ENCODE results near the gene PDZD2.

PDZD2 gene

GRCh38 chr5:31936683-31937082, 297.8 kb downstream of the PDZD2 start:
- DNase-seq (ENCODE audit: extremely low read depth, low read depth): no peak
- TF ChIP-seq, protein P1, sequence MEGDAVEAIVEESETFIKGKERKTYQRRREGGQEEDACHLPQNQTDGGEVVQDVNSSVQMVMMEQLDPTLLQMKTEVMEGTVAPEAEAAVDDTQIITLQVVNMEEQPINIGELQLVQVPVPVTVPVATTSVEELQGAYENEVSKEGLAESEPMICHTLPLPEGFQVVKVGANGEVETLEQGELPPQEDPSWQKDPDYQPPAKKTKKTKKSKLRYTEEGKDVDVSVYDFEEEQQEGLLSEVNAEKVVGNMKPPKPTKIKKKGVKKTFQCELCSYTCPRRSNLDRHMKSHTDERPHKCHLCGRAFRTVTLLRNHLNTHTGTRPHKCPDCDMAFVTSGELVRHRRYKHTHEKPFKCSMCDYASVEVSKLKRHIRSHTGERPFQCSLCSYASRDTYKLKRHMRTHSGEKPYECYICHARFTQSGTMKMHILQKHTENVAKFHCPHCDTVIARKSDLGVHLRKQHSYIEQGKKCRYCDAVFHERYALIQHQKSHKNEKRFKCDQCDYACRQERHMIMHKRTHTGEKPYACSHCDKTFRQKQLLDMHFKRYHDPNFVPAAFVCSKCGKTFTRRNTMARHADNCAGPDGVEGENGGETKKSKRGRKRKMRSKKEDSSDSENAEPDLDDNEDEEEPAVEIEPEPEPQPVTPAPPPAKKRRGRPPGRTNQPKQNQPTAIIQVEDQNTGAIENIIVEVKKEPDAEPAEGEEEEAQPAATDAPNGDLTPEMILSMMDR (IDR thresholded peaks at IDR 0.05; ENCODE audit: low read depth, low read length, missing control alignments): no peak
- no peak overlapping the region for H3K4me3 ChIP-seq (replicated peaks; ENCODE audit: low read depth, low read length)

DNA sequence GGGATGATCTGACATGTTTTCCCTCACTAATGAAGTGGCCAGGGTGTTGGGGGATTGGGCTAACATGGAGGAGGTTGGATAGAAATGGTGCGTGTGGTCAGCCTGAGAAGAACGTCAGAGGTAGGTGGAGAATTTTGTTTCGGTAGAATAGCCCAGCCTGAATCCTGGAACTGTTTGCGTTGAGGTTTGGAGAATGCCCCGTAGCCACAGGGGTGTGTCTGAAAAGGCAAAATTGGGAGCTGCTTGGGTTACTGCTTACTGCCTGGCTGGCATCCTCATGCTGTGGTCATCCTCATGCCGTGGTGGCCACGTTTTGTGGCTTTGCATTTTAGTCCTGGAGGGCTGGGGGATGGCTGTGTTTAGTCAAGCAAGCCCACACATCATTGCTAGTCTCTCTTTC, 298.3 kb downstream of the PDZD2 start:
- DNase-seq (ENCODE audit: extremely low read depth, low read depth): no peak
- H3K4me3 ChIP-seq (replicated peaks; ENCODE audit: low read depth, low read length): no peak overlapping the region
- TF ChIP-seq, protein P1 (IDR thresholded peaks at IDR 0.05; ENCODE audit: low read depth, low read length, missing control alignments): no peak

GRCh38 chr5:31937703-31938102, 298.8 kb downstream of the PDZD2 start:
- H3K4me3 ChIP-seq (replicated peaks; ENCODE audit: low read depth, low read length): no peak overlapping the region
- no peak for DNase-seq (ENCODE audit: extremely low read depth, low read depth)
- TF ChIP-seq, protein P1 (IDR thresholded peaks at IDR 0.05; ENCODE audit: low read depth, low read length, missing control alignments): no peak

GRCh38 chr5:31939151-31939550, 300.2 kb downstream of the PDZD2 start:
- DNase-seq (ENCODE audit: extremely low read depth, low read depth): no peak
- TF ChIP-seq, protein P1 (IDR thresholded peaks at IDR 0.05; ENCODE audit: low read depth, low read length, missing control alignments): no peak

DNA sequence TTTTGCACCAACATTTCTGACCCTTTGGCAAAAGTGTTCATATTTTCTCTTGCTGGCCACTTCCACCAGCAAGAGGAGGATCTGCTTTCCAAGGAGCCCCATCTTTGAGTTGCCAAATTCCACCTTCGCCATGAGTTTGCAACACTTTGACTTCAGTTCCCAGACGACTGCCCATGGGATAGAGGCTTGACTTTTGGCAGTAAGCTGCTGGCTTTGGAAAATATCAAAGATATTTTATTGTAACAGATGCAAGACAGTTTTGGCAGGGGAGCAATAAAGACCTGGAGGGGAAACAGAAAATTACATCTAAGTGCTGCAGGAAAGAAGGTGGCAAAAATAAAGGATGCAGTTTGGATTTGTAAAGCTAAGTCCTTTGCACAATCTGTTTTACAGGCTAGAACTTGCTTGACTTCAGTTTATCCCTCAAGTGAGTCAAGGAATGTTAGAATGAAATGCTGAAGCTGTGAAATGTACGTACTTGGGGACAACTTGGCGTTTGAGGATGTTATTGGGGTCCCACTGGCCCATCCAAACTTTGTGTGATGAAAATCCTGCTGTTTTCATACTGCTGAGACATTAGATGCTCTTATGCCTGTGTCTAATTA, 302.3 kb downstream of the PDZD2 start:
- TF ChIP-seq, protein P1 (IDR thresholded peaks at IDR 0.05; ENCODE audit: low read depth, low read length, missing control alignments): no peak
- DNase-seq (ENCODE audit: extremely low read depth, low read depth): no peak
- H3K4me3 ChIP-seq (replicated peaks; ENCODE audit: low read depth, low read length): no peak overlapping the region

More at GRCh38 chr5:31939151-31939550, 300.2 kb downstream of the PDZD2 start:
- H3K4me3 ChIP-seq (replicated peaks; ENCODE audit: low read depth, low read length): no peak overlapping the region

DNA sequence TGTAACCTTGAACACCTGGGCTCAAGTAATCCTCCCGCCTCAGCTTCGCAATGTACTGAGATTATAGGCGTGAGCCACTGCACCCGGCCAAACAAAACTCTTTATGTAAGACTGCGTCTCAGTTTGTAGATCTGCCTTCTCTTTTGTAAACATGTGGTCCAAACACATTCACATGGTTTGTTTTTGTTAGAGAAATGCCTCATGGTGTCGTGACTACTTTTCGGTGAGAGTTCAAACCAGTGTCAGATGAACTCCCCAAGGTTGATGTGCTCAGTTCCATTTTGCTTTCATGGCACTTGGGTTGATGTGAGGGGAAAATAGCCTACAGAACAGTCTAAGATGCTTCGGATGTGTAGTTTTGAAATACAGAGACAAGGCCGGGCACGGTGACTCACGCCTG, 303.6 kb downstream of the PDZD2 start:
- H3K4me3 ChIP-seq (replicated peaks; ENCODE audit: low read depth, low read length): no peak overlapping the region
- TF ChIP-seq, protein P1 (IDR thresholded peaks at IDR 0.05; ENCODE audit: low read depth, low read length, missing control alignments): no peak
- no peak for DNase-seq (ENCODE audit: extremely low read depth, low read depth)
